Mesenchymal stem cell (in vitro differentiated cells and primary cell): ENCODE data around the gene TCF7L1.

Experiments used
- DNase-seq: peaks from one replicate; pipeline ENCODE4 v3.0.0-alpha.2; 2013
- H2AFZ ChIP-seq: one replicate; pipeline ENCODE4 v1.6.1; 2013; ENCODE audit warnings: low read depth, mild to moderate bottlenecking, control low read depth, inconsistent platforms, low read length, moderate library complexity
- H2AK5ac ChIP-seq: 2 replicates; pipeline ENCODE4 v1.6.1; 2013; ENCODE audit warnings: low read length, moderate library complexity, mild to moderate bottlenecking, inconsistent platforms; ENCODE audit not compliant: severe bottlenecking
- H2BK120ac ChIP-seq: one replicate; pipeline ENCODE4 v1.6.1; 2013; ENCODE audit warnings: low read depth, mild to moderate bottlenecking, inconsistent platforms, low read length, moderate library complexity
- H2BK12ac ChIP-seq, 2 experiments: one replicate each; pipeline ENCODE4 v1.6.1; 2013; ENCODE audit warnings: inconsistent platforms in 2 of 2, low read length in 2 of 2, mild to moderate bottlenecking in 2 of 2, moderate library complexity in 2 of 2, control low read depth in 1 of 2
- H2BK15ac ChIP-seq: one replicate; pipeline ENCODE4 v1.6.1; 2013; ENCODE audit warnings: mild to moderate bottlenecking, low read depth, inconsistent platforms; ENCODE audit not compliant: poor library complexity, severe bottlenecking
- H2BK5ac ChIP-seq: 2 replicates; pipeline ENCODE4 v1.6.1; 2013; ENCODE audit warnings: low read depth, mild to moderate bottlenecking, low read length, control low read depth, inconsistent platforms; ENCODE audit not compliant: poor library complexity, severe bottlenecking
- H3K14ac ChIP-seq, 2 experiments: one replicate each; pipeline ENCODE4 v1.6.1; 2013; ENCODE audit warnings: inconsistent platforms in 2 of 2, low read length in 2 of 2, control low read depth in 1 of 2, mild to moderate bottlenecking in 1 of 2, moderate library complexity in 1 of 2
- H3K18ac ChIP-seq, 2 experiments: one replicate each; pipeline ENCODE4 v1.6.1; 2013; ENCODE audit warnings: inconsistent platforms in 2 of 2, low read length in 2 of 2, control low read depth in 1 of 2, low read depth in 1 of 2, mild to moderate bottlenecking in 1 of 2
- H3K23ac ChIP-seq, 2 experiments: one replicate each; pipeline ENCODE4 v1.6.1; 2013; ENCODE audit warnings: inconsistent platforms in 2 of 2, low read length in 2 of 2, mild to moderate bottlenecking in 2 of 2, moderate library complexity in 2 of 2, control low read depth in 1 of 2
- H3K27ac ChIP-seq: 2 replicates; pipeline ENCODE4 v1.5.1; 2013; ENCODE audit warnings: mild to moderate bottlenecking, moderate library complexity, low read length, control low read depth, inconsistent platforms; ENCODE audit not compliant: poor library complexity, severe bottlenecking
- H3K27me3 ChIP-seq, 2 experiments: 2 replicates each; pipeline versions ENCODE4 v1.6.1 to v1.7.0; 2013; ENCODE audit warnings: low read length in 2 of 2, mild to moderate bottlenecking in 2 of 2, moderate library complexity in 2 of 2, control low read depth in 1 of 2, inconsistent platforms in 1 of 2; ENCODE audit not compliant: control insufficient read depth in 1 of 2, insufficient read depth in 1 of 2
- H3K36me3 ChIP-seq, 2 experiments: 2 replicates each; pipeline versions ENCODE4 v1.6.1 to v1.7.0; 2013; ENCODE audit warnings: low read length in 2 of 2, control low read depth in 1 of 2, inconsistent platforms in 1 of 2, low read depth in 1 of 2, mild to moderate bottlenecking in 1 of 2; ENCODE audit not compliant: insufficient read depth in 2 of 2, control insufficient read depth in 1 of 2
- H3K4ac ChIP-seq, 2 experiments: one replicate each; pipeline ENCODE4 v1.6.1; 2013; ENCODE audit warnings: inconsistent platforms in 2 of 2, low read length in 2 of 2, mild to moderate bottlenecking in 2 of 2, moderate library complexity in 2 of 2, control low read depth in 1 of 2, low read depth in 1 of 2
- H3K4me1 ChIP-seq: 2 replicates; pipeline ENCODE4 v1.6.1; 2013; ENCODE audit warnings: low read depth, low read length, control low read depth; ENCODE audit not compliant: control insufficient read depth, insufficient read depth
- H3K4me2 ChIP-seq: 2 replicates; pipeline ENCODE4 v1.6.1; 2013; ENCODE audit warnings: low read length, mild to moderate bottlenecking, inconsistent platforms; ENCODE audit not compliant: poor library complexity, severe bottlenecking
- H3K4me3 ChIP-seq, 2 experiments: 2 replicates each; pipeline versions ENCODE4 v1.5.1 to v1.7.0; 2013; ENCODE audit warnings: low read length in 2 of 2, mild to moderate bottlenecking in 2 of 2, control low read depth in 1 of 2, low read depth in 1 of 2; ENCODE audit not compliant: insufficient read depth in 1 of 2
- H3K79me1 ChIP-seq: replicated peaks from 2 replicates; pipeline ENCODE4 v1.6.1; 2013; ENCODE audit warnings: mild to moderate bottlenecking, control low read depth, low read length, inconsistent platforms; ENCODE audit not compliant: poor library complexity, severe bottlenecking
- H3K9ac ChIP-seq: 2 replicates; pipeline ENCODE4 v1.7.0; 2013; ENCODE audit warnings: mild to moderate bottlenecking, low read length, moderate library complexity
- H3K9me3 ChIP-seq: 2 replicates; pipeline ENCODE4 v1.7.0; 2013; ENCODE audit warnings: mild to moderate bottlenecking, low read length; ENCODE audit not compliant: control insufficient read depth
- H4K8ac ChIP-seq: one replicate; pipeline ENCODE4 v1.6.1; 2013; ENCODE audit warnings: inconsistent platforms, mild to moderate bottlenecking, low read length, moderate library complexity
- H4K91ac ChIP-seq: one replicate; pipeline ENCODE4 v1.6.1; 2013; ENCODE audit warnings: mild to moderate bottlenecking, low read length, inconsistent platforms
- WGBS: methylation state at CpG from one replicate; pipeline ENCODE4 v1.1.7; 2013; ENCODE audit warnings: mixed read lengths; 5-methylcytosine and 5-hydroxymethylcytosine counted together

The TCF7L1 gene

DNA sequence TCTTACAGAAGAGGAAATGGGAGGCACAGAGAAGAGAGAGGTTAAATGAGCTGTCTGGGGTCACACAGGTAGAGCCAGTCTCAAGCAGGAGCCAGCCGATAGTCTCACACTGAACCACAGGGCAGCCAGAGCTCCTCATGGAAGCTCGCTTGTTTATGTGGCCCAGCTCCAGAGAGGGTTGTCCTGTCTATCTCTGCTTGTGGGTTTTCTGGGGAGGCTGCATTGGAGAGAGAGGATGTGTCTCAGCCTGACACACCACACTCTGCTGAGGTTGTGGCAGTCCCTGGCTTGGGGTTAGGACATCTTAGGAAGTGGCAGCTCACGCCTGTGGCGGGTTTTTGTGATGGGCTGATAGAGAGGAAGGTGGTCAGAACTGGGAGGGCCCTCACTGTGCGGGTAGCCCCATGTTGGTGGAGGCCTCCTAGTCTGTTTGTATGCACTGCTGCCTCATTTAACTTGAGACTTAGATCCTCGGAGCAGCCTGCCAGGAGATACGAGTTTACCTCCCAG lies 52.3 kb downstream of the TCF7L1 start:
- H3K4me3 ChIP-seq = no peak overlapping the region
- H3K14ac ChIP-seq = no peak overlapping the region
- no peak overlapping the region for H3K4me2 ChIP-seq
- no peak overlapping the region for H4K8ac ChIP-seq
- no peak overlapping the region for H4K91ac ChIP-seq
- H3K27me3 ChIP-seq = no peaks in the 10 kb centered on the region
- no peak overlapping the region for H2BK12ac ChIP-seq
- no peak overlapping the region for H2BK5ac ChIP-seq
- no peak overlapping the region for H3K18ac ChIP-seq
- H3K4ac ChIP-seq = no peak overlapping the region
- WGBS = 95% methylated on average over 7 of the region's 7 CpGs
- no peaks in the 10 kb centered on the region for H3K9me3 ChIP-seq
- no peak overlapping the region for H3K27ac ChIP-seq
- no peak overlapping the region for H3K9ac ChIP-seq
- no peak overlapping the region for H2AFZ ChIP-seq
- peaks cover 18% of the 10 kb centered on the region for H3K79me1 ChIP-seq
- no peak for DNase-seq
- H3K36me3 ChIP-seq = no peaks in the 10 kb centered on the region
- peaks cover 16% of the 10 kb centered on the region for H3K4me1 ChIP-seq
- no peak overlapping the region for H2AK5ac ChIP-seq
- no peak overlapping the region for H2BK15ac ChIP-seq
- H3K23ac ChIP-seq = no peak overlapping the region
- H2BK120ac ChIP-seq = no peak overlapping the region

DNA sequence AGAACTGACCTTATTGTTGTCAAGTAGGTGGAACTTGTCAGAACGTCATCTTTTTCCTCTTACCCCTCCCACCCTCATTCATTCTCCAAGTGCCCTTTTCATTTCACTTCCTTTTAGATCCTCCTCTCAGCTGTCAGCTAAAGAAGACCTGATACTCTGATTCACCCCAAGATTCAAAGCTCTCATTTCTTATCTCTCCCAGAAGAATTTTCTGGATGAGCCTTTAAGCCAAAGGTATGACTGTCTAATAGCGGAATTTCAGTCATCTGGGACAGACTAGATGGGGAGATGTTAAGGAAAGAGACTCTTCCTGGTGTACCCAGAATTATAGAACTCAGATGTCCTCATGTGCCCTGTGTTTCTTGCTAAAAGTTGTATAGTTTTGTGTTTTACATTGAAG lies 53.9 kb downstream of the TCF7L1 start:
- H3K27me3 ChIP-seq = no peaks in the 10 kb centered on the region
- no peak overlapping the region for H2AFZ ChIP-seq
- no peak overlapping the region for H3K9ac ChIP-seq
- no peak overlapping the region for H3K14ac ChIP-seq
- H2BK5ac ChIP-seq = no peak overlapping the region
- H3K23ac ChIP-seq = no peak overlapping the region
- WGBS = 78% methylated on average over 2 of the region's 2 CpGs
- peaks cover 14% of the 10 kb centered on the region for H3K79me1 ChIP-seq
- no peak for DNase-seq
- no peak overlapping the region for H3K4me3 ChIP-seq
- H2BK12ac ChIP-seq = no peak overlapping the region
- no peak overlapping the region for H2BK15ac ChIP-seq
- no peak overlapping the region for H3K4me2 ChIP-seq
- no peak overlapping the region for H2AK5ac ChIP-seq
- H4K8ac ChIP-seq = no peak overlapping the region
- no peaks in the 10 kb centered on the region for H3K9me3 ChIP-seq
- no peaks in the 10 kb centered on the region for H3K36me3 ChIP-seq
- H4K91ac ChIP-seq = no peak overlapping the region
- peaks cover 4% of the 10 kb centered on the region for H3K4me1 ChIP-seq
- no peak overlapping the region for H3K27ac ChIP-seq
- no peak overlapping the region for H3K18ac ChIP-seq
- no peak overlapping the region for H3K4ac ChIP-seq
- no peak overlapping the region for H2BK120ac ChIP-seq

DNA sequence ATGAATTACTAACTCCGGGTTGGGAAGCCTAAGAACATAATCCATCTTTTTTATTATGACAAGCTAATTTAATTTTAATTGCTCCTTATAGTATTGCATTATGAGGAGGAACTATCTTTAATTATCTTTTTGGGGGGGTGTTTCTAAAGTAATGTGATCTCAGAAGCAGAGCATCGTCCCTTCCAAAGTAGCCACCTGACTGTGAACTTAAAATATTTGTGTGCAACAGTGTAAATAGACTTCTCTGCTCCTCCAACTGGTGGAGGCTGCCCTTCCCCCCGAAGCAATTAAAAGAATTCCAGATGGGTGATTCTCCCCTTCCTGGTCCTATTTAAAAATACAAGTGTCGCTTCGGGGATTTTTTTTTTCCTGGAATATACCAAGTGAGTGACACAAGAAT lies 55.7 kb downstream of the TCF7L1 start:
- no peak overlapping the region for H3K9ac ChIP-seq
- H3K18ac ChIP-seq = no peak overlapping the region
- H3K79me1 ChIP-seq = peaks cover 13% of the 10 kb centered on the region
- WGBS = 30% methylated on average over 4 of the region's 5 CpGs
- H3K4me1 ChIP-seq = no peaks in the 10 kb centered on the region
- H3K9me3 ChIP-seq = no peaks in the 10 kb centered on the region
- H4K8ac ChIP-seq = no peak overlapping the region
- H2AK5ac ChIP-seq = no peak overlapping the region
- H2AFZ ChIP-seq = no peak overlapping the region
- H3K4me2 ChIP-seq = no peak overlapping the region
- H2BK12ac ChIP-seq = no peak overlapping the region
- no peak overlapping the region for H3K14ac ChIP-seq
- H3K36me3 ChIP-seq = no peaks in the 10 kb centered on the region
- no peak overlapping the region for H3K23ac ChIP-seq
- DNase-seq = peak; percentile 31
- H3K4ac ChIP-seq = no peak overlapping the region
- no peaks in the 10 kb centered on the region for H3K27me3 ChIP-seq
- no peak overlapping the region for H2BK5ac ChIP-seq
- H3K4me3 ChIP-seq = no peak overlapping the region
- H2BK15ac ChIP-seq = no peak overlapping the region
- H4K91ac ChIP-seq = no peak overlapping the region
- H2BK120ac ChIP-seq = no peak overlapping the region
- H3K27ac ChIP-seq = no peak overlapping the region

DNA sequence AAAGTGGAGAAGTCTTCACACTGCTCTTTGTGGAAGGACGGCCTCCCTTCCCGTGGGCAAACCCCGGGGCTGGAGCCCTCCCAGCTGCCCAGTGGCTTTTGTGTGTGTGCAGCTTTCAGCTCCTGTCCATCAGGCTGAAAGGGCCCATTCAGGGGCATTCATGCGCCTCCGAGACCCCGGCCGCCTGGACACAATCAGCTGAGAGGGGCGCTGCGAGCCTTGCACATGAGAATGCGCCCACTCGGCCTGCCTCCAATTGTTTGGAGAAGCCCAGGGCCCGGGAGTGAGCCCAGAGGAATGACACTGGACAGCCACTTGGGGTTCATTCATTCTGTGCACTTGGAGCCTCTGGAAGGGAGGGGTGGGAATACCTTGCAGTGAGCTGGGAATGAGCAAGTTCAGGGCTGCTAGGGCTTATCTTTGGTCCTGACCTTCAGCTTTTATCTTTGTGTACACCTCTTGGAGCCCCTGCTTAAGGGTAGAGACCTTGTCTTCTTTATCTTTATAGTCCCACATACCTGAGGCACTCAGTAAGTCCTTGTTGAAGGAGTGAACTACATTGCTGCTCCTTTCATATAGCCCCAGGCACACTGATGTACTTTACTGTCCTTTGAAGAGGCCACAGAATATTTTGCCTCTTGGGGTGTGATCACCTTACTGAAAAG lies 56.5 kb downstream of the TCF7L1 start:
- H2BK120ac ChIP-seq = no peak overlapping the region
- no peak overlapping the region for H2BK12ac ChIP-seq
- no peak overlapping the region for H3K4ac ChIP-seq
- no peak for DNase-seq
- no peaks in the 10 kb centered on the region for H3K27me3 ChIP-seq
- no peaks in the 10 kb centered on the region for H3K4me1 ChIP-seq
- no peak overlapping the region for H2AK5ac ChIP-seq
- H2AFZ ChIP-seq = no peak overlapping the region
- no peak overlapping the region for H3K27ac ChIP-seq
- no peak overlapping the region for H2BK15ac ChIP-seq
- no peak overlapping the region for H4K91ac ChIP-seq
- WGBS = 95% methylated on average over 12 of the region's 12 CpGs
- H3K79me1 ChIP-seq = peaks cover 13% of the 10 kb centered on the region
- no peak overlapping the region for H3K23ac ChIP-seq
- H3K9me3 ChIP-seq = no peaks in the 10 kb centered on the region
- H4K8ac ChIP-seq = no peak overlapping the region
- H2BK5ac ChIP-seq = no peak overlapping the region
- no peaks in the 10 kb centered on the region for H3K36me3 ChIP-seq
- H3K18ac ChIP-seq = no peak overlapping the region
- no peak overlapping the region for H3K4me2 ChIP-seq
- H3K14ac ChIP-seq = no peak overlapping the region
- no peak overlapping the region for H3K4me3 ChIP-seq
- no peak overlapping the region for H3K9ac ChIP-seq
